CD14-positive monocyte (primary cell): Measurements from ENCODE around the gene MACROD1. TPM values are rescaled to one million over a fixed set of nuclear protein-coding genes. Genes with fewer than 3 reads are reported as not detected.

Source experiments
- DNase-seq, 3 donors: peaks; one replicate each; pipeline ENCODE4 v3.0.0-alpha.2; 2011 to 2022
- H2AFZ ChIP-seq: 2 replicates; pipeline ENCODE4 v1.6.0; 2012; ENCODE audit warnings: mild to moderate bottlenecking, low read depth, low read length, inconsistent platforms; ENCODE audit not compliant: insufficient read depth, poor library complexity, severe bottlenecking
- H3K27ac ChIP-seq, 2 donors: 1 replicate in 1 of 2; 2 replicates in 1 of 2; pipeline ENCODE4 v1.5.1; 2012 to 2013; ENCODE audit warnings: low read length in 2 of 2, control low read depth in 1 of 2, inconsistent platforms in 1 of 2, low read depth in 1 of 2, mild to moderate bottlenecking in 1 of 2
- H3K27me3 ChIP-seq, 2 donors: one replicate each; pipeline versions ENCODE4 v1.6.0 to v1.6.1; 2011 to 2013; ENCODE audit warnings: low read length in 2 of 2; ENCODE audit not compliant: control insufficient read depth in 2 of 2, insufficient read depth in 2 of 2
- H3K36me3 ChIP-seq, 2 donors: replicated peaks in 1 of 2; 1 replicate in 1 of 2; 2 replicates in 1 of 2; pipeline versions ENCODE4 v1.5.1 to v1.6.1; 2012 to 2013; ENCODE audit warnings: low read length in 2 of 2, control low read depth in 1 of 2, inconsistent platforms in 1 of 2, mild to moderate bottlenecking in 1 of 2; ENCODE audit not compliant: insufficient read depth in 2 of 2, control insufficient read depth in 1 of 2
- H3K4me1 ChIP-seq, 2 donors: 1 replicate in 1 of 2; 2 replicates in 1 of 2; pipeline versions ENCODE4 v1.5.1 to v1.6.1; 2012 to 2013; ENCODE audit warnings: low read length in 2 of 2, control low read depth in 1 of 2, inconsistent platforms in 1 of 2, mild to moderate bottlenecking in 1 of 2, moderate library complexity in 1 of 2; ENCODE audit not compliant: insufficient read depth in 2 of 2, control insufficient read depth in 1 of 2
- H3K4me2 ChIP-seq: replicated peaks from 2 replicates; pipeline ENCODE3; 2012; ENCODE audit warnings: low read length, moderate library complexity, mild to moderate bottlenecking; ENCODE audit not compliant: poor library complexity, severe bottlenecking; ENCODE audit errors: extremely low read depth
- H3K4me3 ChIP-seq, 3 experiments: fragments of 200-600 bp in 1 of 3; sonication (generic) in 1 of 3; replicated peaks in 1 of 3; 1 replicate in 2 of 3; 2 replicates in 1 of 3; pipeline ENCODE4 v1.5.1; 2011 to 2013; ENCODE audit warnings: low read length in 3 of 3, mild to moderate bottlenecking in 3 of 3, control low read depth in 2 of 3, low read depth in 2 of 3, inconsistent platforms in 1 of 3, moderate library complexity in 1 of 3
- H3K79me2 ChIP-seq: 2 replicates; pipeline ENCODE4 v1.6.0; 2012; ENCODE audit warnings: mild to moderate bottlenecking, control low read depth, inconsistent platforms, low read length, moderate library complexity; ENCODE audit not compliant: insufficient read depth
- H3K9ac ChIP-seq: 2 replicates; pipeline ENCODE4 v1.6.0; 2017; ENCODE audit warnings: low read length, mild to moderate bottlenecking; ENCODE audit not compliant: insufficient read depth, poor library complexity, severe bottlenecking
- H3K9me3 ChIP-seq, 2 donors: replicated peaks in 1 of 2; 1 replicate in 1 of 2; 2 replicates in 1 of 2; pipeline versions ENCODE4 v1.5.1 to v1.6.1; 2012 to 2013; ENCODE audit warnings: low read length in 2 of 2, control low read depth in 1 of 2; ENCODE audit not compliant: control insufficient read depth in 1 of 2, insufficient read depth in 1 of 2
- H4K20me1 ChIP-seq: 2 replicates; pipeline ENCODE4 v1.6.0; 2012; ENCODE audit warnings: mild to moderate bottlenecking, low read length, control low read depth, moderate library complexity; ENCODE audit not compliant: insufficient read depth
- H3K27ac Mint-ChIP-seq, 7 donors: one replicate each; pipeline ENCODE4 v1.8.0; 2020; ENCODE audit warnings: mild to moderate bottlenecking in 7 of 7, mixed read lengths in 7 of 7, moderate library complexity in 6 of 7, inconsistent platforms in 2 of 7
- H3K27me3 Mint-ChIP-seq, 3 donors: one replicate each; pipeline ENCODE4 v1.8.0; 2021 to 2022; ENCODE audit warnings: low read depth in 3 of 3, mild to moderate bottlenecking in 3 of 3, mixed read lengths in 3 of 3, moderate library complexity in 3 of 3, inconsistent platforms in 1 of 3
- H3K36me3 Mint-ChIP-seq, 2 donors: one replicate each; pipeline ENCODE4 v1.8.0; 2020; ENCODE audit warnings: mixed read lengths in 2 of 2, inconsistent platforms in 1 of 2, mild to moderate bottlenecking in 1 of 2
- H3K4me1 Mint-ChIP-seq: one replicate; pipeline ENCODE4 v1.8.0; 2020; ENCODE audit warnings: mild to moderate bottlenecking, mixed read lengths
- H3K4me3 Mint-ChIP-seq, 2 donors: one replicate each; pipeline ENCODE4 v1.8.0; 2020; ENCODE audit warnings: mild to moderate bottlenecking in 2 of 2, mixed read lengths in 2 of 2, moderate library complexity in 1 of 2
- H3K9me3 Mint-ChIP-seq, 7 donors: one replicate each; pipeline ENCODE4 v1.8.0; 2020 to 2022; ENCODE audit warnings: mixed read lengths in 7 of 7, mild to moderate bottlenecking in 6 of 7, moderate library complexity in 6 of 7, inconsistent platforms in 2 of 7
- WGBS: methylation state at CpG from one replicate; pipeline ENCODE4 v1.1.5; 2013; ENCODE audit warnings: missing lambda C conversion rate; ENCODE audit not compliant: insufficient coverage; 5-methylcytosine and 5-hydroxymethylcytosine counted together
- intact Hi-C, 2 donors: fragments of 100-400 bp; cut with micrococcal nuclease; formaldehyde crosslinking; loops; one replicate each; pipeline versions ENCODE4 v1.15.0 to v1.15.1; 2023
- polyA plus RNA-seq, 3 donors: library from polyadenylated mRNA; depleted of rRNA in 1 of 3; unstranded in 2 of 3; stranded (reverse) in 1 of 3; fragments of 300-500 nt in 2 of 3; fragments of >200 nt in 1 of 3; fragmentation: Illumina TruSeq in 2 of 3; gene quantifications; 1 replicate in 2 of 3; 2 replicates in 1 of 3; pipeline ENCODE4 v1.2.3, GENCODE V29; 2012 to 2021
- TF ChIP-seq, protein P1 (sequence below): fragments of 200-600 bp; IDR thresholded peaks from one replicate; pipeline ENCODE4 v1.8.0; 2022; ENCODE audit warnings: antibody characterized with exemption, mild to moderate bottlenecking

The MACROD1 gene
- polyA plus RNA-seq, 3 donors: 1.5 to 2.4 (median 2.2) TPM

DNA sequence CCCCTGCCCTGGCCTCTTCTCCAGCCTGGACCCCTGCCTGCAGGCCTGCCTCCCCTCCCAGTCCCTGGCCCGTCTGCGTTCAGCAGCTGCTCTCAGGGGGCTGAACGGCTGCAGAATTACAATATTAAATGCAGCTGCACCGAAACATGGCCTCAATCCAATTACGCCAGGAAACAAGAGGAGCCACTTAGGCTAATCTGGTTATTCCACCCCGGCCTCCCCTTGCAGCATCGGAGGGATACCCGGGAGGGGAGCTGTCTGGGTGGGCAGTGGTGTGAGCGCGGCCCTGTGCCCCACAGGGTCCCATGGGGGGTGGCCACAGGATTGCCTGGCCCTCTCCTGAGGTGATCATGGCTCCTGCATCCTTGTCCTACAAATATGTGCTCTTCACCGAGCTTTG lies 87.6 kb downstream of the MACROD1 start:
- Mint-ChIP-seq H3K4me3 (no peak overlapping the region), H3K27me3 (peaks cover 2 to 6% (median 4%) of the 10 kb centered on the region in 3 donors), H3K9me3 (no peaks in the 10 kb centered on the region), H3K36me3 (no peaks in the 10 kb centered on the region), H3K4me1 (peaks cover 8% of the 10 kb centered on the region), H3K27ac (no peak overlapping the region)
- Histone ChIP-seq H3K9me3 (no peaks in the 10 kb centered on the region), H3K36me3 (no peaks in the 10 kb centered on the region), H3K4me1 (peaks cover 10 to 13% of the 10 kb centered on the region in 2 donors), H3K27ac (no peak overlapping the region), H2AFZ (no peak overlapping the region), H4K20me1 (no peaks in the 10 kb centered on the region), H3K79me2 (no peaks in the 10 kb centered on the region), H3K4me2 (no peak overlapping the region), H3K27me3 (no peaks in the 10 kb centered on the region), H3K9ac (no peak overlapping the region), H3K4me3 (no peak overlapping the region)
- intact Hi-C loops: no loop called here
- TF ChIP-seq, protein P1, sequence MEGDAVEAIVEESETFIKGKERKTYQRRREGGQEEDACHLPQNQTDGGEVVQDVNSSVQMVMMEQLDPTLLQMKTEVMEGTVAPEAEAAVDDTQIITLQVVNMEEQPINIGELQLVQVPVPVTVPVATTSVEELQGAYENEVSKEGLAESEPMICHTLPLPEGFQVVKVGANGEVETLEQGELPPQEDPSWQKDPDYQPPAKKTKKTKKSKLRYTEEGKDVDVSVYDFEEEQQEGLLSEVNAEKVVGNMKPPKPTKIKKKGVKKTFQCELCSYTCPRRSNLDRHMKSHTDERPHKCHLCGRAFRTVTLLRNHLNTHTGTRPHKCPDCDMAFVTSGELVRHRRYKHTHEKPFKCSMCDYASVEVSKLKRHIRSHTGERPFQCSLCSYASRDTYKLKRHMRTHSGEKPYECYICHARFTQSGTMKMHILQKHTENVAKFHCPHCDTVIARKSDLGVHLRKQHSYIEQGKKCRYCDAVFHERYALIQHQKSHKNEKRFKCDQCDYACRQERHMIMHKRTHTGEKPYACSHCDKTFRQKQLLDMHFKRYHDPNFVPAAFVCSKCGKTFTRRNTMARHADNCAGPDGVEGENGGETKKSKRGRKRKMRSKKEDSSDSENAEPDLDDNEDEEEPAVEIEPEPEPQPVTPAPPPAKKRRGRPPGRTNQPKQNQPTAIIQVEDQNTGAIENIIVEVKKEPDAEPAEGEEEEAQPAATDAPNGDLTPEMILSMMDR: no peak
- no peak for DNase-seq
- WGBS: 92% methylated on average over 11 of the region's 11 CpGs

DNA sequence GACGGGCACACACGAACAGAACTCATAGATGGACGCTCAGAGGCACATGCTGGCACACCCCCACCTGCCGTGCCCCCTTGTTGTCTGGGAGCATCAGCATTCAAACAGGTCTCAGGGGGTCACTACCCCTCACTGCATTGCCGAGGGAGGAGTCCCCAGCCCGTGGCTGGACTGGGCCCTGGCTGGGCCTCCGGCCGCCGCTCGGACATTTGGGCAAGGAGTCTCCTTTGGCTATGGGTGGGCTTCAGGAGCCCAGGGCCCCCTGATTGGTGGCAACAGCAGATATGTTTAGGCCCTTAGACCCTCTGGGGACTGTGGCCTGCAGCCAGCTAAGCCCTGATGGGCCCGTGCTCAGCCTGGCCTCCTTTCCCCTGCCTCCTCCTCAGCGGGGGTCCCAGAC lies 88.3 kb downstream of the MACROD1 start:
- Mint-ChIP-seq H3K36me3 (no peaks in the 10 kb centered on the region), H3K27ac (no peak overlapping the region), H3K4me3 (no peak overlapping the region), H3K9me3 (no peaks in the 10 kb centered on the region), H3K4me1 (peaks cover 8% of the 10 kb centered on the region), H3K27me3 (peaks cover 2 to 6% (median 4%) of the 10 kb centered on the region in 3 donors)
- TF ChIP-seq, protein P1: no peak
- Histone ChIP-seq H3K4me3 (no peak overlapping the region), H3K27me3 (no peaks in the 10 kb centered on the region), H3K27ac (no peak overlapping the region), H2AFZ (no peak overlapping the region), H4K20me1 (no peaks in the 10 kb centered on the region), H3K4me2 (no peak overlapping the region), H3K79me2 (no peaks in the 10 kb centered on the region), H3K4me1 (peaks cover 10 to 13% of the 10 kb centered on the region in 2 donors), H3K36me3 (no peaks in the 10 kb centered on the region), H3K9me3 (no peaks in the 10 kb centered on the region), H3K9ac (no peak overlapping the region)
- 96% methylated on average over 12 of the region's 12 CpGs for WGBS
- intact Hi-C loops: no loop called here
- no peak for DNase-seq
